Adrenal gland (tissue), 12 donors: ENCODE measurements around the gene ABCG1. TPM values are rescaled to one million over a fixed set of nuclear protein-coding genes. Genes with fewer than 3 reads are reported as not detected.

Source experiments
- DNase-seq, 7 donors: peaks; one replicate each; pipeline ENCODE4 v3.0.0-alpha.2; 2019 to 2020
- H3K27ac ChIP-seq, 5 donors: fragments of 200-600 bp; sonication (generic) in 4 of 5; 1 replicate in 3 of 5; 2 replicates in 2 of 5; pipeline versions ENCODE4 v1.5.1 to v1.8.0; 2016 to 2020; ENCODE audit warnings: mild to moderate bottlenecking in 1 of 5
- H3K27me3 ChIP-seq: fragments of 200-600 bp; 2 replicates; pipeline ENCODE4 v1.8.0; 2021
- H3K36me3 ChIP-seq, 2 donors: fragments of 200-600 bp; replicated peaks in 1 of 2; 1 replicate in 1 of 2; 2 replicates in 1 of 2; pipeline versions ENCODE4 v1.5.1 to v1.8.0; 2018 to 2022
- H3K4me1 ChIP-seq, 2 donors: fragments of 200-600 bp; replicated peaks in 1 of 2; 1 replicate in 1 of 2; 2 replicates in 1 of 2; pipeline versions ENCODE4 v1.5.1 to v1.8.0; 2018 to 2021
- H3K4me3 ChIP-seq, 4 donors: fragments of 200-600 bp; sonication (generic) in 3 of 4; one replicate each; pipeline ENCODE4 v1.5.1; 2016 to 2018
- H3K9me3 ChIP-seq, 3 donors: fragments of 200-600 bp; sonication (generic) in 1 of 3; replicated peaks in 1 of 3; 1 replicate in 2 of 3; 2 replicates in 1 of 3; pipeline versions ENCODE4 v1.5.1 to v1.8.0; 2016 to 2021
- POLR2A ChIP-seq, 2 donors: fragments of 450-650 bp; IDR thresholded peaks; one replicate each; pipeline ENCODE4 v1.6.1; 2017; ENCODE audit warnings: antibody characterized with exemption in 2 of 2, mild to moderate bottlenecking in 2 of 2, moderate library complexity in 1 of 2
- WGBS, 4 donors: extraction: QIAGEN DNeasy Blood & Tissue Kit in 2 of 4; methylation state at CpG; one replicate each; pipeline versions ENCODE4 v1.1.5 to v1.1.7; 2013 to 2017; 5-methylcytosine and 5-hydroxymethylcytosine counted together
- intact Hi-C, 2 donors: fragments of 100-400 bp; cut with DNase I; formaldehyde crosslinking; loops; one replicate each; pipeline versions ENCODE4 v1.14.1 to v1.15.0; 2022 to 2023
- polyA plus RNA-seq, 3 donors: library from polyadenylated mRNA; stranded (reverse); fragments of 200-250 nt in 2 of 3; fragments of 350-450 nt in 1 of 3; fragmentation: Illumina TruSeq in 1 of 3; extraction: RNeasy Lipid Tissue Mini Kit (QIAGEN cat#74804) in 1 of 3; gene quantifications; one replicate each; pipeline ENCODE4 v1.2.3, GENCODE V29; 2013 to 2014
- total RNA-seq, 9 donors: library from RNA; depleted of rRNA in 4 of 9; stranded (reverse); fragments of >200 nt in 4 of 9; fragments of 120-200 nt in 1 of 9; fragmentation: NEBNext Ultra II Directional in 1 of 9; extraction: Animal tissue kit (Norgen Biotek cat#: 25700) in 1 of 9; gene quantifications; one replicate each; pipeline versions ENCODE4 v1.1.0 to v1.2.4, GENCODE V29; 2013 to 2023
- TF ChIP-seq, protein P1 (sequence below), 6 experiments: fragments of 450-650 bp in 4 of 6; fragments of 200-600 bp in 2 of 6; sonication (generic) in 1 of 6; IDR thresholded peaks; 1 replicate in 5 of 6; 2 replicates in 1 of 6; pipeline versions ENCODE4 v1.5.1 to v1.8.0; 2016 to 2021; ENCODE audit warnings: antibody characterized with exemption in 6 of 6, mild to moderate bottlenecking in 2 of 6, moderate library complexity in 1 of 6
- donor health status: healthy with polysubstance abuse.
- donor health status: Bipolar disorder and iron deficiency.
- donor health status: DM: yes; HTN: yes; CAD: no.
- donor health status: DM: no; HTN: no; CAD: no.
- donor health status: DM: no; HTN: no; CAD: no.
- donor health status: DM: yes; HTN: yes; CAD: no.

Gene ABCG1
- total and polyA plus RNA-seq, 12 donors, result 23.2 to 136 (median 67.9) TPM

DNA sequence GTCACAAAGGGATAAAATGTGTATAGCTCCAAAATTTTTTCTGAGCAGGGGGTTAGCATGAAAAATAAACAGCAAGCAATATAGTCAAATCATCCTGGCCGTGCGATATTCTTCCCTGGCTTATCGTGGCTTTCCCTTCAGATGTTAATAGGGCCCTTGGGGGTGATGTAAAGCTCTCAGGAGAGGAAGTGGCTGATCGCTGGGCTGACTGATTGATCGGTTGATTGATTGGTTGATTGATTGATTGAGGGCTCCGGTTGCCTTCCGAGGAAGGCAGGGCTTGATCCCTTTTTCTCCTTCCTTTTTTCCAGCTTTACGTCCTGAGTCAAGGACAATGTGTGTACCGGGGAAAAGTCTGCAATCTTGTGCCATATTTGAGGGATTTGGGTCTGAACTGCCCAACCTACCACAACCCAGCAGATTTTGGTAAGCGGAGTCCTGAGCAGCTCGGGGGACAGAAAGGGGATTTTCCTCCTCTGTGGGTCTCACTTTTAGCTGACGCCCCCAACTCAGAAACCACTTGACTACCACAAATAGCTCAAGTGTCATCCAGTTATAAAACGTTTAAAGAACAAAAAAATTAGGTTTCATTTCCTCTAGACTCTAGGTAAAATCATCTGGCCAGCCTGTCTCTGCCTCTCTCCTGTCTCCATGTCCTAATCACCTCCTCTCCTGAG lies 66.8 kb downstream of the ABCG1 start:
- Histone ChIP-seq H3K27me3 (no peaks in the 10 kb centered on the region), H3K4me1 (no peaks in the 10 kb centered on the region), H3K4me3 (no peak overlapping the region), H3K9me3 (no peaks in the 10 kb centered on the region), H3K27ac (no peak overlapping the region), H3K36me3 (peaks cover 0 to 60% of the 10 kb centered on the region in 2 donors)
- no peak for TF ChIP-seq POLR2A (IDR thresholded peaks at IDR 0.05)
- TF ChIP-seq, protein P1, sequence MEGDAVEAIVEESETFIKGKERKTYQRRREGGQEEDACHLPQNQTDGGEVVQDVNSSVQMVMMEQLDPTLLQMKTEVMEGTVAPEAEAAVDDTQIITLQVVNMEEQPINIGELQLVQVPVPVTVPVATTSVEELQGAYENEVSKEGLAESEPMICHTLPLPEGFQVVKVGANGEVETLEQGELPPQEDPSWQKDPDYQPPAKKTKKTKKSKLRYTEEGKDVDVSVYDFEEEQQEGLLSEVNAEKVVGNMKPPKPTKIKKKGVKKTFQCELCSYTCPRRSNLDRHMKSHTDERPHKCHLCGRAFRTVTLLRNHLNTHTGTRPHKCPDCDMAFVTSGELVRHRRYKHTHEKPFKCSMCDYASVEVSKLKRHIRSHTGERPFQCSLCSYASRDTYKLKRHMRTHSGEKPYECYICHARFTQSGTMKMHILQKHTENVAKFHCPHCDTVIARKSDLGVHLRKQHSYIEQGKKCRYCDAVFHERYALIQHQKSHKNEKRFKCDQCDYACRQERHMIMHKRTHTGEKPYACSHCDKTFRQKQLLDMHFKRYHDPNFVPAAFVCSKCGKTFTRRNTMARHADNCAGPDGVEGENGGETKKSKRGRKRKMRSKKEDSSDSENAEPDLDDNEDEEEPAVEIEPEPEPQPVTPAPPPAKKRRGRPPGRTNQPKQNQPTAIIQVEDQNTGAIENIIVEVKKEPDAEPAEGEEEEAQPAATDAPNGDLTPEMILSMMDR (IDR thresholded peaks at IDR 0.05), result no peak
- DNase-seq, result no peak
- intact Hi-C loops, result no loop called here
- WGBS, 4 donors, result 77 to 87% (median 87%) methylated on average over 12 to 13 of the region's 13 CpGs

DNA sequence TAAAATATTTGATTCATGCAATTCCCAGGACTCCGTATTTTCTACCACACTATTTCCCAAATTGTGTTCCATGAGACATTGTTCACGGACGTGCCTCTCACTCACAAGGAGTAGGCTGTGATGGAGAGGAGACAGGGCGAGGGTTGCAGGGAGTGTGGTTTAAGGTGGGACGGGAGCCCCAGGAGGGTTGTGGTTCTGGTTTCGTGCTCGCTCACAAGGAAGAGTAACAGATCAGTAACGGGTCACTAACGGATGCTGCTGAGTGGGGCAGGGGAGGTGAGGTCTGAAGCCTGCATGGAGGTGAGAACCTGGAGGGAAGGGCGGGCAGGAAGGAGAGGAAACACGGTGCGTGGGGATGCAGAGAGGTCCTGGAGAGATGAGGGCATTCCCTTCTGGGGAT lies 67.5 kb downstream of the ABCG1 start:
- intact Hi-C loops, result no loop called here
- no peaks in the 10 kb centered on the region for H3K9me3 ChIP-seq
- H3K4me1 ChIP-seq, result no peaks in the 10 kb centered on the region
- TF ChIP-seq, protein P1 (IDR thresholded peaks at IDR 0.05), result no peak
- no peak for TF ChIP-seq POLR2A (IDR thresholded peaks at IDR 0.05)
- H3K27ac ChIP-seq, result no peak overlapping the region
- no peaks in the 10 kb centered on the region for H3K27me3 ChIP-seq
- WGBS, 4 donors, result 86 to 92% (median 90%) methylated on average over 12 of the region's 12 CpGs
- no peak overlapping the region for H3K4me3 ChIP-seq
- no peak for DNase-seq
- peaks cover 0 to 64% of the 10 kb centered on the region in 2 donors for H3K36me3 ChIP-seq

DNA sequence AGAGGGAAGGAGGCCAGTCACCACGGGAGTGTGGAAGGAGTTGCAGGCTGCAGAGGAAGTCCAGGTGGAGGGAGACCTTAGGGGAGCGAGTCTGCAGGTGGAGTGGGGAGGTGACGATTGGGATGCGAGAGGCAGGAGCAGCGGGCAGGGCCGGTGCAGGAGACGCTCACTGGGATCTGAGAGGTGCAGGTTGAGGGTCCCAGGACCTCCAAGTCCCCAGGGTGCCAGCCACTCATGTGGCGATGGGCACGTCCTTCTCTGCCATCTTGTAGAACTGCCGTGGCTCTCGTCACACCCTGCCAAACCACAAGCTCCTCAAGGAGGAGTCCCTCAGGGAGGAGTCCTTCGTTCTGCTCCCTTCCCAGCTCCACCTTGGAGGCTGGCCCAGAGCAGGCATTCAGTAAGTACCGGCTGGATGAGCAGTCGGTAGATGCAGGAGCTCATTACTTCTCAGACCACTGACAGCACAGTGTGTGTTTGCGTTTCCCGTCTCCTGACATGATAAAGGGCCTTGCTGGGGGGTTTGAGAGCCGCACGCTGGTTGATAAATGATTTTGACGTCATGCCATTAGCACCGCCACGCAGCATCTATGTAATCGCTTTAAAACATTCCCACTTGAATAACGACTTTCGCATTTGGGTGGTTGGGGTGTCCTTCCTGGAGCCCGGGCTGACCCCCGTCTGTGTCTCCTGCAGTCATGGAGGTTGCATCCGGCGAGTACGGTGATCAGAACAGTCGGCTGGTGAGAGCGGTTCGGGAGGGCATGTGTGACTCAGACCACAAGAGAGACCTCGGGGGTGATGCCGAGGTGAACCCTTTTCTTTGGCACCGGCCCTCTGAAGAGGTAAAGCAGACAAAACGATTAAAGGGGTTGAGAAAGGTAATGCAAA lies 68.5 kb downstream of the ABCG1 start:
- DNase-seq, result peak in 1 of 7 donors; percentile 11
- Histone ChIP-seq H3K4me1 (no peaks in the 10 kb centered on the region), H3K27ac (no peak overlapping the region), H3K36me3 (peaks cover 0 to 70% of the 10 kb centered on the region in 2 donors), H3K27me3 (no peaks in the 10 kb centered on the region), H3K4me3 (no peak overlapping the region), H3K9me3 (no peaks in the 10 kb centered on the region)
- TF ChIP-seq, protein P1 (IDR thresholded peaks at IDR 0.05), result no peak
- no peak for TF ChIP-seq POLR2A (IDR thresholded peaks at IDR 0.05)
- intact Hi-C loops, result no loop called here
- WGBS, 4 donors, result 88 to 93% (median 89%) methylated on average over 30 to 36 of the region's 36 CpGs

DNA sequence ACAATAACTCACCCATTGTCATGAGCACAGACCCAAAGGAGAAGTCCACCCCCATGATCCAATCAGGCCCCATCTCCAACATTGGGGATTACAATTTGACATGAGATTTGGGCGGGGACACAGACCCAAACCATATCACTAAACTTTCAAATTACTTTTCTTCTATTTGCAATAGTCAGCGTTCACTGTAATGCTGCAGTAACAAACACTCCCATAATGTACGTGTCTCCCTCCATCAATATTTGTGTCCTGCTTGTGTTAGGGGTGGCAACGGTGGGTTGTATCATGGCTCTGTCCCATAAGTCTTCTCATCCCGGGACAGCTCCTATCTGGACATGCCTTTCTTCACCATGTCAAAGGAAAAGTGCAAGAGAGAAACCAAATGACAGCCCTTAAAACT lies 70.0 kb downstream of the ABCG1 start:
- Histone ChIP-seq H3K27me3 (no peaks in the 10 kb centered on the region), H3K9me3 (no peaks in the 10 kb centered on the region), H3K4me3 (no peak overlapping the region), H3K27ac (no peak overlapping the region), H3K36me3 (peaks cover 0 to 61% of the 10 kb centered on the region in 2 donors), H3K4me1 (no peaks in the 10 kb centered on the region)
- no peak for TF ChIP-seq POLR2A (IDR thresholded peaks at IDR 0.05)
- TF ChIP-seq, protein P1 (IDR thresholded peaks at IDR 0.05), result no peak
- intact Hi-C loops, result no loop called here
- no peak for DNase-seq
- 94 to 98% (median 96%) methylated on average over 5 of the region's 5 CpGs for WGBS, 4 donors
